CD8-positive, alpha-beta memory T cell (primary cell): ENCODE measurements around the gene REC114. TPM values are rescaled to one million over a fixed set of nuclear protein-coding genes. Genes with fewer than 3 reads are reported as not detected.
"Not testable (repeated sequence)": the region's sequence is repeated elsewhere in the genome, so short reads cannot be mapped to it uniquely, and the experiment has no call there.

Experiments used
- CTCF ChIA-PET: fragments of 350-600 bp; sonication (Branson Sonifier 250); formaldehyde crosslinking; loops from one replicate; lab custom pipeline; 2021; ENCODE audit warnings: antibody characterized with exemption; lab: Charles Lee
- POLR2A ChIA-PET: fragments of 350-600 bp; sonication (Branson Sonifier 250); formaldehyde crosslinking; loops from one replicate; lab custom pipeline; 2021; ENCODE audit warnings: antibody characterized with exemption; lab: Charles Lee
- DNase-seq, 5 donors: peaks; one replicate each; pipeline versions ENCODE4 v3.0.0 to v3.0.0-alpha.2; 2020 to 2022; ENCODE audit warnings: mixed read lengths in 1 of 5
- H3K27ac ChIP-seq: one replicate; pipeline ENCODE4 v1.7.0; 2013; ENCODE audit warnings: low read depth, mild to moderate bottlenecking, low read length, moderate library complexity
- H3K27me3 ChIP-seq: 2 replicates; pipeline ENCODE4 v1.7.0; 2013; ENCODE audit warnings: low read length, mild to moderate bottlenecking; ENCODE audit not compliant: insufficient read depth, poor library complexity, severe bottlenecking
- H3K36me3 ChIP-seq: 2 replicates; pipeline ENCODE4 v1.7.0; 2013; ENCODE audit warnings: mild to moderate bottlenecking, low read length, moderate library complexity; ENCODE audit not compliant: insufficient read depth
- H3K4me1 ChIP-seq: 2 replicates; pipeline ENCODE4 v1.7.0; 2013; ENCODE audit warnings: mild to moderate bottlenecking, low read length, moderate library complexity; ENCODE audit not compliant: insufficient read depth
- H3K4me3 ChIP-seq: 2 replicates; pipeline ENCODE4 v1.7.0; 2013; ENCODE audit warnings: mild to moderate bottlenecking, low read length
- H3K9me3 ChIP-seq: 2 replicates; pipeline ENCODE4 v1.7.0; 2013; ENCODE audit warnings: mild to moderate bottlenecking, low read length
- H3K27ac Mint-ChIP-seq, 8 donors: one replicate each; pipeline ENCODE4 v1.8.0; 2020 to 2021; ENCODE audit warnings: mixed read lengths in 8 of 8, mild to moderate bottlenecking in 6 of 8, inconsistent platforms in 3 of 8, moderate library complexity in 3 of 8
- H3K27me3 Mint-ChIP-seq, 2 donors: one replicate each; pipeline ENCODE4 v1.8.0; 2020 to 2021; ENCODE audit warnings: mixed read lengths in 2 of 2, mild to moderate bottlenecking in 1 of 2, moderate library complexity in 1 of 2
- H3K36me3 Mint-ChIP-seq, 3 donors: one replicate each; pipeline ENCODE4 v1.8.0; 2020 to 2021; ENCODE audit warnings: mixed read lengths in 3 of 3, inconsistent platforms in 1 of 3, mild to moderate bottlenecking in 1 of 3
- H3K4me1 Mint-ChIP-seq, 3 donors: one replicate each; pipeline ENCODE4 v1.8.0; 2020 to 2021; ENCODE audit warnings: mixed read lengths in 3 of 3, inconsistent platforms in 1 of 3, mild to moderate bottlenecking in 1 of 3
- H3K4me3 Mint-ChIP-seq, 7 donors: one replicate each; pipeline ENCODE4 v1.8.0; 2020 to 2021; ENCODE audit warnings: mixed read lengths in 7 of 7, mild to moderate bottlenecking in 6 of 7, moderate library complexity in 4 of 7, inconsistent platforms in 2 of 7
- H3K9me3 Mint-ChIP-seq, 5 donors: one replicate each; pipeline ENCODE4 v1.8.0; 2020 to 2022; ENCODE audit warnings: mixed read lengths in 5 of 5, mild to moderate bottlenecking in 3 of 5, moderate library complexity in 2 of 5, inconsistent platforms in 1 of 5
- polyA plus RNA-seq: library from polyadenylated mRNA; unstranded; fragments of 300-500 nt; fragmentation: Illumina TruSeq; gene quantifications from one replicate; pipeline ENCODE4 v1.2.3, GENCODE V29; 2021
- total RNA-seq, 2 experiments: library from RNA; stranded (reverse); gene quantifications; one replicate each; pipeline ENCODE4 v1.2.3, GENCODE V29; 2021

Gene REC114
- total and polyA plus RNA-seq, 3 experiments from 2014 or later = not detected

DNA sequence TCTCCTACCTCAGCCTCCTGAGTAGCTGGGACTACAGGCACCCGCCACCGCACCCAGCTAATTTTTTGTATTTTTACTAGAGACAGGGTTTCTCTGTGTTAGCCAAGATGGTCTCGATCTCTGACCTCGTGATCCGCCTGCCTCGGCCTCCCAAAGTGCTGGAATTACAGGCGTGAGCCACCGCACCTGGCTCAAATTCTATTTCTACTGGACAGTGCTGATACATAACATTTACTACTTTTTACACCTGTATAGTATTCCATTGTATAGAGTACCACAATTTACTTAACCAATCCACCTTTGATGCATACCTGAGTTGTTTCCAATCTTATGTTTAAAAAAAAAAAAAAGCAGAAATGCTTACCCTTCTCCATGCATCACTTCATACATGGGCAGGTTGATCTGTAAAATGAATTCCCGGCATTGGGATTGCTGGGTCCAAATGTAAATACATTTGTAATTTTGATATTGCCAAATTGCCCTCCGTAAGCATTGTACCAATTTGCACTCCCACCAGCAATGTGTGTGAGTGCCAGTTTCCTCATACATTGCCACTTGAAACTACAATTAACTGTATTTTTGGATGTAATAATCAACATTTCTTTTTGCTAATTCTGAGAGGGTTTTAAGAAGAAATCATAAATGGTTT lies 95.7 kb downstream of the REC114 start:
- ChIA-PET CTCF (no interaction called here), POLR2A (no interaction called here)
- Mint-ChIP-seq H3K9me3 (peaks cover 0 to 2% (median 0%) of the 10 kb centered on the region in 5 donors), H3K4me1 (no peaks in the 10 kb centered on the region), H3K27me3 (peaks cover 0 to 4% of the 10 kb centered on the region in 2 donors), H3K4me3 (no peak overlapping the region), H3K36me3 (peaks cover 0 to 6% (median 0%) of the 10 kb centered on the region in 3 donors), H3K27ac (no peak overlapping the region)
- Histone ChIP-seq H3K27me3 (no peaks in the 10 kb centered on the region), H3K4me3 (no peak overlapping the region), H3K9me3 (no peaks in the 10 kb centered on the region), H3K27ac (no peak overlapping the region), H3K36me3 (no peaks in the 10 kb centered on the region), H3K4me1 (no peaks in the 10 kb centered on the region)
- DNase-seq = no peak

GRCh38 chr15:73539212-73540128 lies 96.5 kb downstream of the REC114 start:
- peaks cover 0 to 4% of the 10 kb centered on the region in 2 donors for H3K27me3 Mint-ChIP-seq
- Histone ChIP-seq H3K4me3 (no peak overlapping the region), H3K36me3 (no peaks in the 10 kb centered on the region), H3K27ac (no peak overlapping the region), H3K27me3 (no peaks in the 10 kb centered on the region), H3K4me1 (no peaks in the 10 kb centered on the region), H3K9me3 (no peaks in the 10 kb centered on the region)
- ChIA-PET CTCF (no interaction called here), POLR2A (no interaction called here)
- H3K9me3 Mint-ChIP-seq = peaks cover 0 to 2% (median 0%) of the 10 kb centered on the region in 5 donors
- H3K36me3 Mint-ChIP-seq = peaks cover 0 to 6% (median 1%) of the 10 kb centered on the region in 3 donors
- no peaks in the 10 kb centered on the region for H3K4me1 Mint-ChIP-seq
- H3K4me3 Mint-ChIP-seq = no peak overlapping the region
- DNase-seq = no peak
- H3K27ac Mint-ChIP-seq = peak overlapping the region in 1 of 8 donors; percentile 32

GRCh38 chr15:73540161-73540560 lies 97.2 kb downstream of the REC114 start:
- CTCF ChIA-PET = no interaction called here
- no peak overlapping the region for H3K4me3 Mint-ChIP-seq
- H3K4me1 Mint-ChIP-seq = no peaks in the 10 kb centered on the region
- peaks cover 0 to 6% (median 1%) of the 10 kb centered on the region in 3 donors for H3K36me3 Mint-ChIP-seq
- H3K27ac Mint-ChIP-seq = no peak overlapping the region
- H3K9me3 Mint-ChIP-seq = peaks cover 0 to 2% (median 0%) of the 10 kb centered on the region in 5 donors
- no peaks in the 10 kb centered on the region for H3K9me3 ChIP-seq
- DNase-seq = no peak
- H3K4me3 ChIP-seq = no peak overlapping the region
- H3K27ac ChIP-seq = no peak overlapping the region
- H3K27me3 Mint-ChIP-seq = peaks cover 3 to 4% of the 10 kb centered on the region in 2 donors
- no peaks in the 10 kb centered on the region for H3K36me3 ChIP-seq
- POLR2A ChIA-PET = no interaction called here
- no peaks in the 10 kb centered on the region for H3K27me3 ChIP-seq
- H3K4me1 ChIP-seq = no peaks in the 10 kb centered on the region

DNA sequence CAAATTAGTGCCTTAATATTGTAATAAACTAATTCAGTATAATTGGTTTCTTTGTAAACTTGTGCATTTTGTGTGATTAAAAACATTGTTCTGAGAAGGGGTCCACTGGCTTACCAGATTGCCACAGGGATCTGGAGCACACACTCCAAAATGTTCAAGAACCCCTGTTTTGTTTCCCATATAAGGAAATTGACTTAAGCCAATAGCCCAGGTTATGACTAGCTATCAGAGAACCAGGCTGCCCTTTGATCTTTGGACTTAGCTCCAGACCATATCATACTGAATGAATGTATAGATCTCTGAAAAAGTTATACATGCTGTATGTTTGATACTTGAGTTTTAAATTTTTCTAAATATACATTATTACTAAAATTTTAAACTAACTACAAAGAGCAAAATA lies 98.5 kb downstream of the REC114 start:
- ChIA-PET POLR2A (no interaction called here), CTCF (no interaction called here)
- Histone ChIP-seq H3K27me3 (no peaks in the 10 kb centered on the region), H3K4me1 (no peaks in the 10 kb centered on the region), H3K27ac (no peak overlapping the region), H3K4me3 (no peak overlapping the region), H3K36me3 (no peaks in the 10 kb centered on the region), H3K9me3 (no peaks in the 10 kb centered on the region)
- no peak overlapping the region for H3K27ac Mint-ChIP-seq
- H3K27me3 Mint-ChIP-seq = peaks cover 3 to 4% of the 10 kb centered on the region in 2 donors
- H3K9me3 Mint-ChIP-seq = peaks cover 0 to 2% (median 0%) of the 10 kb centered on the region in 5 donors
- no peaks in the 10 kb centered on the region for H3K4me1 Mint-ChIP-seq
- no peak for DNase-seq
- H3K36me3 Mint-ChIP-seq = peaks cover 0 to 6% (median 3%) of the 10 kb centered on the region in 3 donors
- no peak overlapping the region for H3K4me3 Mint-ChIP-seq

DNA sequence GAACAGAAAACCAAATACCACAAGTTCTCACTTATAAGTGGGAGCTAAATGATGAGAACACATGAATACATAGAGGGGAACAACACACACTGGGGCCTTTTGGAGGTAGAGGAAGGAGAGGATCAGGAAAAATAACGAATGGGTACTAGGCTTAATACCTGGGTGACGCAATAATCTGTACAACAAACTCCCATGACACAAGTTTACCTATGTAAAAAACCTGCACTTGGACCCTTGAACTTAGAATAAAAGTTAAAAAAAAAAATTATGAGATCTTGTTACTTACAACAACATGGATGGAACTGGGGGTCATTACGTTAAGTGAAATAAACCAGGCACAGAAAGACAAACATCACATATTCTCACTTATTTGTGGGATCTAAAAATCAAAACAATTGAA lies 106.0 kb downstream of the REC114 start:
- H3K4me1 Mint-ChIP-seq, H3K27me3 ChIP-seq, CTCF ChIA-PET, H3K27me3 Mint-ChIP-seq, H3K36me3 Mint-ChIP-seq, H3K9me3 ChIP-seq, DNase-seq, H3K4me3 Mint-ChIP-seq, H3K27ac ChIP-seq, H3K4me3 ChIP-seq, H3K36me3 ChIP-seq, H3K9me3 Mint-ChIP-seq, H3K4me1 ChIP-seq: not testable (repeated sequence)
- peak overlapping the region in 1 of 8 donors; percentile 58 for H3K27ac Mint-ChIP-seq
- POLR2A ChIA-PET = interaction anchor here (0.6 kb wide), 1 partner anchor 375 kb away, joined by 3 read pairs; no protein-coding TSS in a partner anchor

- H3K4me3 Mint-ChIP-seq = no peak overlapping the region
- CTCF ChIA-PET = no interaction called here
- Histone ChIP-seq H3K9me3 (no peaks in the 10 kb centered on the region), H3K27me3 (no peaks in the 10 kb centered on the region), H3K4me1 (no peaks in the 10 kb centered on the region), H3K36me3 (no peaks in the 10 kb centered on the region), H3K4me3 (no peak overlapping the region), H3K27ac (no peak overlapping the region)
- no peaks in the 10 kb centered on the region for H3K9me3 Mint-ChIP-seq
- POLR2A ChIA-PET = no interaction called here
- H3K4me1 Mint-ChIP-seq = no peaks in the 10 kb centered on the region
- H3K27me3 Mint-ChIP-seq = peaks cover 0 to under 1% of the 10 kb centered on the region in 2 donors
- H3K27ac Mint-ChIP-seq = no peak overlapping the region
- DNase-seq = no peak
- H3K36me3 Mint-ChIP-seq = peaks cover 0 to 1% (median 0%) of the 10 kb centered on the region in 3 donors
Measured at GRCh38 chr15:73550190-73550589, 107.2 kb downstream of the REC114 start.

DNA sequence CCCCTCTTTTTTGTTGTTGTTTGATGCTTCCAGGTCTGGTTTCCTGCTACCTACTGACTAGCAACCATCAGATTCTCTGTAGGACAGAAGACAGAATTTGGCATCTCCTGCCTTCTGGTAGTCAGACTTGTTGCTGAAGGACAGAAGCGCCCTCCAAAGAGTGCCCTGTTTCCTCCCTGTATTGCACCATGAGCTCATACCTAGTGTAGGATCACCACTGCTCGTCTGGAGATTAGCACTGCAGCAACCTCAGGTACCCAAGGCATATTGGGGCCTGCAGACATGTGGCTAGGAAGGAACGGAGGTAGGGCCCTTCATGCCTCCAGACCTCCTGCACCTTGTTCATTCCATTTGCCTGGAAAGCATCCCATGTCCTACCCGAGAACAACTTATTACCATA lies 112.1 kb downstream of the REC114 start:
- no peaks in the 10 kb centered on the region for H3K27me3 Mint-ChIP-seq
- peak overlapping the region in 1 of 8 donors; percentile 5 for H3K27ac Mint-ChIP-seq
- H3K4me1 Mint-ChIP-seq = no peaks in the 10 kb centered on the region
- no peaks in the 10 kb centered on the region for H3K27me3 ChIP-seq
- H3K36me3 Mint-ChIP-seq = peaks cover 0 to 38% (median 9%) of the 10 kb centered on the region in 3 donors
- no peak overlapping the region for H3K27ac ChIP-seq
- CTCF ChIA-PET = no interaction called here
- H3K4me3 ChIP-seq = no peak overlapping the region
- no peaks in the 10 kb centered on the region for H3K9me3 ChIP-seq
- no peak overlapping the region for H3K4me3 Mint-ChIP-seq
- no peaks in the 10 kb centered on the region for H3K4me1 ChIP-seq
- no peaks in the 10 kb centered on the region for H3K9me3 Mint-ChIP-seq
- POLR2A ChIA-PET = no interaction called here
- H3K36me3 ChIP-seq = no peaks in the 10 kb centered on the region
- no peak for DNase-seq

- no peaks in the 10 kb centered on the region for H3K27me3 ChIP-seq
- H3K9me3 Mint-ChIP-seq = no peaks in the 10 kb centered on the region
- no peak overlapping the region for H3K4me3 Mint-ChIP-seq
- DNase-seq = no peak
- H3K4me3 ChIP-seq = no peak overlapping the region
- POLR2A ChIA-PET = no interaction called here
- no peaks in the 10 kb centered on the region for H3K4me1 ChIP-seq
- peaks cover 8% of the 10 kb centered on the region for H3K36me3 ChIP-seq
- H3K4me1 Mint-ChIP-seq = no peaks in the 10 kb centered on the region
- H3K27ac ChIP-seq = no peak overlapping the region
- H3K27me3 Mint-ChIP-seq = no peaks in the 10 kb centered on the region
- H3K27ac Mint-ChIP-seq = no peak overlapping the region
- peaks cover 0 to 62% (median 21%) of the 10 kb centered on the region in 3 donors for H3K36me3 Mint-ChIP-seq
- no peaks in the 10 kb centered on the region for H3K9me3 ChIP-seq
- CTCF ChIA-PET = interaction anchor here (4.8 kb wide), 1 partner anchor 78 kb away, joined by 40 read pairs; no protein-coding TSS in a partner anchor
Measured at GRCh38 chr15:73558529-73558928, 115.6 kb downstream of the REC114 start.
